Vagina (tissue), 2 donors: Measurements from ENCODE around the gene ZFYVE21.

Source experiments
- CTCF ChIP-seq, 3 experiments: fragments of 450-650 bp in 2 of 3; fragments of 200-600 bp in 1 of 3; sonication (generic) in 1 of 3; IDR thresholded peaks; one replicate each; pipeline ENCODE4 v1.5.1; 2017 to 2019; ENCODE audit warnings: antibody characterized with exemption in 3 of 3, mild to moderate bottlenecking in 2 of 3, moderate library complexity in 2 of 3
- POLR2A ChIP-seq, 2 donors: fragments of 450-650 bp; IDR thresholded peaks; one replicate each; pipeline ENCODE4 v1.6.1; 2017; ENCODE audit warnings: antibody characterized with exemption in 2 of 2, mild to moderate bottlenecking in 2 of 2, moderate library complexity in 2 of 2
- POLR2AphosphoS5 ChIP-seq, 2 donors: sonication (generic); formaldehyde crosslinking; IDR thresholded peaks; one replicate each; pipeline ENCODE4 v1.9.0; 2017; ENCODE audit warnings: antibody characterized with exemption in 2 of 2, mild to moderate bottlenecking in 2 of 2, low read depth in 1 of 2; ENCODE audit not compliant: insufficient read depth in 1 of 2

- TF ChIP-seq CTCF (IDR thresholded peaks at IDR 0.05) (no peak), POLR2A (IDR thresholded peaks at IDR 0.05) (no peak), POLR2AphosphoS5 (IDR thresholded peaks at IDR 0.05; ENCODE audit: insufficient read depth in 1 of 2, low read depth in 1 of 2) (no peak)
Measured at GRCh38 chr14:103770500-103770899, 54.9 kb downstream of the ZFYVE21 start.
